Spinal cord (tissue), 10 donors: ENCODE data around the gene TCAF2. TPM values are rescaled to one million over a fixed set of nuclear protein-coding genes. Genes with fewer than 3 reads are reported as not detected.
"Not testable (repeated sequence)": the region's sequence is repeated elsewhere in the genome, so short reads cannot be mapped to it uniquely, and the experiment has no call there.

Experiments
- DNase-seq, 6 donors: peaks; one replicate each; pipeline versions ENCODE4 v3.0.0 to v3.0.0-alpha.2; 2013 to 2015; ENCODE audit warnings: low spot score in 6 of 6, low read depth in 4 of 6
- H3K27ac ChIP-seq: one replicate; pipeline ENCODE4 v1.5.1; 2013; ENCODE audit warnings: low read depth, low read length, control low read depth
- H3K27me3 ChIP-seq: one replicate; pipeline ENCODE4 v1.6.1; 2013; ENCODE audit warnings: low read length; ENCODE audit not compliant: control insufficient read depth, insufficient read depth
- H3K36me3 ChIP-seq: one replicate; pipeline ENCODE4 v1.6.1; 2013; ENCODE audit warnings: low read length; ENCODE audit not compliant: control insufficient read depth, insufficient read depth
- H3K4me1 ChIP-seq: one replicate; pipeline ENCODE4 v1.6.1; 2013; ENCODE audit warnings: low read length; ENCODE audit not compliant: control insufficient read depth, insufficient read depth
- H3K4me3 ChIP-seq: one replicate; pipeline ENCODE4 v1.5.1; 2013; ENCODE audit warnings: low read depth, low read length, control low read depth
- H3K9me3 ChIP-seq: one replicate; pipeline ENCODE4 v1.6.1; 2013; ENCODE audit warnings: low read length; ENCODE audit not compliant: control insufficient read depth, insufficient read depth
- WGBS: methylation state at CpG from one replicate; pipeline ENCODE4 v1.1.5; 2013; ENCODE audit warnings: missing lambda C conversion rate; ENCODE audit not compliant: insufficient coverage; 5-methylcytosine and 5-hydroxymethylcytosine counted together
- polyA plus RNA-seq, 2 donors: library from polyadenylated mRNA; unstranded; fragments of 120-200 nt; gene quantifications; one replicate each; pipeline ENCODE4 v1.2.1, GENCODE V29; 2013; ENCODE audit not compliant: insufficient read length in 2 of 2
- total RNA-seq, 2 donors: library from RNA; depleted of rRNA in 1 of 2; stranded (reverse); fragments of 120-200 nt in 1 of 2; fragments of >200 nt in 1 of 2; gene quantifications; one replicate each; pipeline versions ENCODE4 v1.2.3 to v1.2.4, GENCODE V29; 2013 to 2014
- donor health status: healthy.

TCAF2 gene
- total and polyA plus RNA-seq, 4 donors: 1.5 to 2.8 (median 2.5) TPM

DNA sequence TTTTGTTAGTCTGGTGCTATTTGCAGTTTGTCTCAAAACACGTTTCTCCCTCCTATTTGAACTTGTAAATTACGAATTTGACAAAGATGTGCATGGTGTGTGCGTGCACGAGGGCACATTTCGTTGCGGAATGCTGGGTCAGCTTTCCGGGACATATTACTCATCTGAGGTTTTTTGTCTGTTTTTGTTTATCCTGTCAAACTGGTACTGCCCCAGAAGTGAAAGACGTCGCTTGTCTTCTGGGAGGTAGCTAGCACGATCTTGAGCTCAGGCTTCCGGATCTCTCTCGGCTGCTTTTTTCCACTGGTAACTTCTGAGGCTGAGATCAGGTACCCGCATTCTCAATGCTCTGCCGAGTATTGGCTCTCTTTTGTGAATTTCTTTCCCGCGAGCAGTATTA lies 401 bp downstream of the TCAF2 start:
- H3K27ac ChIP-seq, H3K4me3 ChIP-seq, H3K4me1 ChIP-seq, H3K36me3 ChIP-seq, H3K27me3 ChIP-seq, DNase-seq, H3K9me3 ChIP-seq: not testable (repeated sequence)
- no CpG with 5 or more reads among the region's 16 CpGs for WGBS

GRCh38 chr7:143622130-143622529 lies 1.4 kb downstream of the TCAF2 start:
- H3K27ac ChIP-seq, H3K27me3 ChIP-seq, DNase-seq, H3K4me3 ChIP-seq, H3K36me3 ChIP-seq, H3K4me1 ChIP-seq, H3K9me3 ChIP-seq: not testable (repeated sequence)
- WGBS: no CpG with 5 or more reads among the region's 17 CpGs

- H3K27ac ChIP-seq, DNase-seq, H3K9me3 ChIP-seq, H3K36me3 ChIP-seq, H3K27me3 ChIP-seq, H3K4me3 ChIP-seq, H3K4me1 ChIP-seq: not testable (repeated sequence)
- WGBS: no CpG with 5 or more reads among the region's 5 CpGs
Measured at GRCh38 chr7:143630653-143631052, 9.9 kb downstream of the TCAF2 start.

DNA sequence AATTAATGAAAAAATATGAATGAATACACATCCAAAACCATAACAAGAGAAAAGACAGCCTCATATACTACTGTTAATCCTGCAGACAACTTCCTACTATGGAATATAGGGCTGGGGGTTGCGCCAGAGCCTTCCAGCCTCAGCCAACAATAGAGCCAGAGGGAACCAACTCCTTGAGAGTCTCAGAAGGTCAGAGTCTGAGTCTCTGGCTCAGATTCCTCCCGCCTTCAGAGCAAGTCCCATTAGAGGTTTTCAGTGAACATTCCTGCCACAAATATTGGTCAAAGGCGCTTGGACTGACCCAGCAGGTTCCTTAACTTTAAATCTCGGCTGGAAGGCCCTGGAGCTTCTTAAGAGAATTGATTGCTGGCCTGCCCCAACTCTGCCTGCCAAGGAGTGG lies 11.7 kb downstream of the TCAF2 start:
- not testable (repeated sequence) for H3K36me3 ChIP-seq, H3K9me3 ChIP-seq, H3K4me1 ChIP-seq, H3K27me3 ChIP-seq, H3K27ac ChIP-seq, H3K4me3 ChIP-seq, DNase-seq
- WGBS: no CpG with 5 or more reads among the region's 4 CpGs

GRCh38 chr7:143633013-143633618 lies 12.3 kb downstream of the TCAF2 start:
- no CpG with 5 or more reads among the region's 6 CpGs for WGBS
- not testable (repeated sequence) for H3K4me1 ChIP-seq, H3K9me3 ChIP-seq, H3K36me3 ChIP-seq, H3K27ac ChIP-seq, DNase-seq, H3K27me3 ChIP-seq, H3K4me3 ChIP-seq

DNA sequence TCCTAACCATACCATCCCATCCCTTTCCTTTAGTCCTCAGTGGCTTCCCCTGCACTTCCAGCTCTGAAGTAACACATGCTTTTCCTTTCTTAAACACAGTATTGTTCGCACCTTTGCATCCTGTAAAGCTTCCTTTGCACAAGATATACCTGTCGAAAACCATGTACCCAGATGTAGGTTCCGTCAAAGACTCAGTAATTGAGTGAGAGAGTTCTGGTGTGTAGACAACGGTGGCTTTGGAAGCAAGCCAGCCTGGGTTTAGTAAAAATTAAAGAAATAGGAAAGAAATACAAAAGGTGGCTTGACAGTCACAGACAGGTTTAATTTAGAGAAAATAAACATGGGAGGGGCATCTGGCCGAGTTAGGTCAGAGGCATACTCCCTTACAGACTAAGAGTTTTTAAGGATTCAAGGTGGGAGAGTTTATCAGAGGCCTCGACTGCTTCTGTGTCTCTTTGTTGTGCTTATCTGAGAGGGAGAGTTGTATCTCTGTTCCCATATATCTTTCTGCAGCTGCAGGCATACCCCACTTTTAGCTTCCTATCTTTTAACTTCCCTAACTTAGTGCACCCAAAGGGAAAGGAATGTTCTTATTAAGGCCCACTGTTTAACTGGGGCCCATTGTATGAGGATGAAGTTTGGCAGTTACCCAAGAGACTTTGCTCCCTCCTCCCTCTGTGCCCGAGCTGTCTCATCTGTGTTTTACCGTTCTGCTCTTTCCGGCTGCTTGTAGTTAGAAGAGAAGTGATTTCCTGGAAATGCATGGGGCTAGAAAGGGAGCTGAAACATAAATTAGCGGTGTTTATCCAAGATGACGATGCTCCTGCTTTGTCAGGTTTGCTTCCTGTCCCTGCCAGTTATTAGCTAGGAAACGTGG lies 14.8 kb downstream of the TCAF2 start:
- H3K4me1 ChIP-seq, H3K27ac ChIP-seq, H3K9me3 ChIP-seq, DNase-seq, H3K27me3 ChIP-seq, H3K4me3 ChIP-seq, H3K36me3 ChIP-seq: not testable (repeated sequence)
- WGBS: no CpG with 5 or more reads among the region's 12 CpGs

GRCh38 chr7:143639372-143639771 lies 18.6 kb downstream of the TCAF2 start:
- not testable (repeated sequence) for H3K36me3 ChIP-seq, H3K4me3 ChIP-seq, DNase-seq, H3K27ac ChIP-seq, H3K27me3 ChIP-seq, H3K4me1 ChIP-seq, H3K9me3 ChIP-seq
- WGBS: no CpG with 5 or more reads among the region's 7 CpGs

GRCh38 chr7:143640528-143641189 lies 19.9 kb downstream of the TCAF2 start:
- H3K4me3 ChIP-seq: not testable (repeated sequence)
- WGBS: no CpG with 5 or more reads among the region's 9 CpGs

GRCh38 chr7:143646598-143646997 lies 25.8 kb downstream of the TCAF2 start:
- not testable (repeated sequence) for H3K4me1 ChIP-seq, H3K4me3 ChIP-seq, H3K9me3 ChIP-seq, H3K36me3 ChIP-seq, DNase-seq, H3K27ac ChIP-seq, H3K27me3 ChIP-seq
- no CpG with 5 or more reads among the region's 6 CpGs for WGBS

More at GRCh38 chr7:143640528-143641189, 19.9 kb downstream of the TCAF2 start:
- H3K27ac ChIP-seq, H3K27me3 ChIP-seq, H3K4me1 ChIP-seq, H3K9me3 ChIP-seq, DNase-seq, H3K36me3 ChIP-seq: not testable (repeated sequence)
